Keratinocyte (primary cell): Measurements from ENCODE around the gene RBPJL. TPM values are rescaled to one million over a fixed set of nuclear protein-coding genes. Genes with fewer than 3 reads are reported as not detected.

Experiments
- DNase-seq: peaks from one replicate; pipeline ENCODE4 v3.0.0-alpha.2; 2011; ENCODE audit warnings: low read depth, missing footprints, low spot score
- FAIRE-seq: peaks from 2 replicates; lab custom pipeline; 2011; peaks lifted over from hg19 to GRCh38; lab: Jason Lieb, UNC
- H2AFZ ChIP-seq: 2 replicates; pipeline ENCODE4 v1.6.0; 2012; ENCODE audit warnings: low read length, control low read depth, inconsistent platforms; ENCODE audit not compliant: control insufficient read depth
- H3K27ac ChIP-seq: 2 replicates; pipeline ENCODE4 v1.5.1; 2011; ENCODE audit warnings: low read length; ENCODE audit not compliant: control insufficient read depth, insufficient read depth
- H3K27me3 ChIP-seq: 3 replicates; pipeline ENCODE4 v1.6.0; 2011; ENCODE audit warnings: low read length; ENCODE audit not compliant: control insufficient read depth, insufficient read depth; ENCODE audit errors: extremely low read depth
- H3K36me3 ChIP-seq, 2 experiments: 2 replicates in 1 of 2; 3 replicates in 1 of 2; pipeline ENCODE4 v1.5.1; 2011; ENCODE audit warnings: low read length in 2 of 2, mild to moderate bottlenecking in 1 of 2; ENCODE audit not compliant: control insufficient read depth in 2 of 2, insufficient read depth in 2 of 2; ENCODE audit errors: extremely low read depth in 1 of 2
- H3K4me1 ChIP-seq: 3 replicates; pipeline ENCODE4 v1.5.1; 2011; ENCODE audit warnings: low read length; ENCODE audit not compliant: control insufficient read depth, insufficient read depth; ENCODE audit errors: extremely low read depth
- H3K4me2 ChIP-seq: 3 replicates; pipeline ENCODE4 v1.6.0; 2011; ENCODE audit warnings: low read depth, low read length; ENCODE audit not compliant: control insufficient read depth, insufficient read depth; ENCODE audit errors: extremely low read depth
- H3K4me3 ChIP-seq, 3 experiments: fragments of 200-600 bp in 1 of 3; sonication (generic) in 1 of 3; 2 replicates in 2 of 3; 3 replicates in 1 of 3; pipeline ENCODE4 v1.5.1; 2011 to 2016; ENCODE audit warnings: low read length in 3 of 3, mild to moderate bottlenecking in 3 of 3, control low read depth in 2 of 3, inconsistent platforms in 1 of 3, low read depth in 1 of 3, mixed read lengths in 1 of 3, mixed run types in 1 of 3, moderate library complexity in 1 of 3; ENCODE audit not compliant: control insufficient read depth in 2 of 3, insufficient read depth in 2 of 3; ENCODE audit errors: extremely low read depth in 1 of 3
- H3K79me2 ChIP-seq: 2 replicates; pipeline ENCODE4 v1.6.0; 2012; ENCODE audit warnings: low read length; ENCODE audit not compliant: control insufficient read depth, insufficient read depth
- H3K9ac ChIP-seq: 3 replicates; pipeline ENCODE4 v1.6.0; 2011; ENCODE audit warnings: low read length; ENCODE audit not compliant: control insufficient read depth, insufficient read depth; ENCODE audit errors: extremely low read depth
- H3K9me1 ChIP-seq: 3 replicates; pipeline ENCODE4 v1.6.0; 2011; ENCODE audit warnings: low read length; ENCODE audit not compliant: control insufficient read depth, insufficient read depth; ENCODE audit errors: extremely low read depth
- H3K9me3 ChIP-seq: 2 replicates; pipeline ENCODE4 v1.5.1; 2012; ENCODE audit warnings: low read depth, low read length; ENCODE audit not compliant: control insufficient read depth
- H4K20me1 ChIP-seq: 3 replicates; pipeline ENCODE4 v1.6.0; 2011; ENCODE audit warnings: low read length; ENCODE audit not compliant: control insufficient read depth, insufficient read depth; ENCODE audit errors: extremely low read depth
- EZH2 ChIP-seq: IDR thresholded peaks from one replicate; pipeline ENCODE4 v1.6.1; 2012; ENCODE audit warnings: inconsistent platforms, mild to moderate bottlenecking, low read length, moderate library complexity
- dilution Hi-C: fragments of 300-500 bp; cut with MboI; formaldehyde crosslinking; loops from one replicate; pipeline ENCODE4 v1.7.0; 2020; ENCODE audit warnings: low sequenced_read_pairs; ENCODE audit not compliant: extremely low pct_ligation_motif_present
- polyA plus RNA-seq, 5 experiments: library from polyadenylated mRNA; depleted of rRNA in 3 of 5; stranded (reverse) in 3 of 5; stranded (forward) in 1 of 5; unstranded in 1 of 5; fragments of >200 nt; gene quantifications; 1 replicate in 1 of 5; 2 replicates in 3 of 5; 3 replicates in 1 of 5; pipeline versions ENCODE4 v1.2.1 to v1.2.3, GENCODE V29; 2011 to 2012; ENCODE audit warnings: missing spikeins in 2 of 5, low read depth in 1 of 5, low replicate concordance in 1 of 5
- TF ChIP-seq, protein P1 (sequence below), 3 experiments: IDR thresholded peaks in 1 of 3; conservative IDR thresholded peaks in 1 of 3; optimal IDR thresholded peaks in 1 of 3; 2 replicates in 2 of 3; 3 replicates in 1 of 3; pipeline versions ENCODE3 to v1.5.1; 2011; ENCODE audit warnings: low read length in 3 of 3, mild to moderate bottlenecking in 3 of 3, moderate library complexity in 2 of 3, control low read depth in 1 of 3, inconsistent platforms in 1 of 3; ENCODE audit not compliant: insufficient read depth in 2 of 3; ENCODE audit errors: extremely low read depth in 1 of 3

RBPJL gene
- polyA plus RNA-seq, 1 donor (not counting 4 experiments of a cell fraction or from before 2014, with no cell fraction given), result not detected

DNA sequence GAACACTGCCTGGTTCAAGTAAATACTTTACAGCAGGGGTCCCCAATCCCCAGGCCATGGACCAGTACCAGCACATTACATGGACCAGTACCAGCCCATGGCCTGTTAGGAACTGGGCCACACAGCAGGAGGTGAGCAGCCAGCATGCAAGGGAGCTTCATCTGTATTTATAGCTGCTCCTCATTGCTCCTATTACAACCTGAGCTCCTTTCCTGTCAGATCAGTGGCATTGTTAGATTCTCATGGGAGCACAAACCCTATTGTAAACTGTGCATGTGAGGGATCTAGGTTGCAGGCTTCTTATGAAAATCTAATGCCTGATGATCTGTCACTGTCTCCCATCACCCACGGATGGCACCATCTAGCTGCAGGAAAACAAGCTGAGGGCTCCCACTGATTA lies 12.0 kb upstream of the RBPJL start:
- Histone ChIP-seq H3K4me2 (no peak overlapping the region), H3K79me2 (no peaks in the 10 kb centered on the region), H3K4me1 (peaks cover 3% of the 10 kb centered on the region), H3K9me3 (no peaks in the 10 kb centered on the region), H3K9ac (no peak overlapping the region), H3K27me3 (peaks cover 7% of the 10 kb centered on the region), H3K9me1 (no peaks in the 10 kb centered on the region), H3K27ac (no peak overlapping the region), H4K20me1 (no peaks in the 10 kb centered on the region), H3K4me3 (no peak overlapping the region), H3K36me3 (no peaks in the 10 kb centered on the region), H2AFZ (no peak overlapping the region)
- dilution Hi-C loops, result no loop called here
- no peak for FAIRE-seq
- no peak for DNase-seq
- TF ChIP-seq EZH2, result no peak
- TF ChIP-seq, protein P1, sequence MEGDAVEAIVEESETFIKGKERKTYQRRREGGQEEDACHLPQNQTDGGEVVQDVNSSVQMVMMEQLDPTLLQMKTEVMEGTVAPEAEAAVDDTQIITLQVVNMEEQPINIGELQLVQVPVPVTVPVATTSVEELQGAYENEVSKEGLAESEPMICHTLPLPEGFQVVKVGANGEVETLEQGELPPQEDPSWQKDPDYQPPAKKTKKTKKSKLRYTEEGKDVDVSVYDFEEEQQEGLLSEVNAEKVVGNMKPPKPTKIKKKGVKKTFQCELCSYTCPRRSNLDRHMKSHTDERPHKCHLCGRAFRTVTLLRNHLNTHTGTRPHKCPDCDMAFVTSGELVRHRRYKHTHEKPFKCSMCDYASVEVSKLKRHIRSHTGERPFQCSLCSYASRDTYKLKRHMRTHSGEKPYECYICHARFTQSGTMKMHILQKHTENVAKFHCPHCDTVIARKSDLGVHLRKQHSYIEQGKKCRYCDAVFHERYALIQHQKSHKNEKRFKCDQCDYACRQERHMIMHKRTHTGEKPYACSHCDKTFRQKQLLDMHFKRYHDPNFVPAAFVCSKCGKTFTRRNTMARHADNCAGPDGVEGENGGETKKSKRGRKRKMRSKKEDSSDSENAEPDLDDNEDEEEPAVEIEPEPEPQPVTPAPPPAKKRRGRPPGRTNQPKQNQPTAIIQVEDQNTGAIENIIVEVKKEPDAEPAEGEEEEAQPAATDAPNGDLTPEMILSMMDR (optimal IDR thresholded peaks at IDR 0.05 in 1 of 3, IDR thresholded peaks at IDR 0.05 in 1 of 3, conservative IDR thresholded peaks at IDR 0.05 in 1 of 3; ENCODE audit: extremely low read depth in 1 of 3, insufficient read depth in 2 of 3, low read length in 3 of 3), result no peak

- Histone ChIP-seq H3K79me2 (no peaks in the 10 kb centered on the region), H3K9ac (no peak overlapping the region), H3K4me1 (peaks cover 3% of the 10 kb centered on the region), H3K9me1 (no peaks in the 10 kb centered on the region), H4K20me1 (no peaks in the 10 kb centered on the region), H3K27ac (no peak overlapping the region), H3K27me3 (peaks cover 2% of the 10 kb centered on the region), H3K4me2 (no peak overlapping the region), H2AFZ (no peak overlapping the region), H3K4me3 (no peak overlapping the region), H3K36me3 (no peaks in the 10 kb centered on the region), H3K9me3 (no peaks in the 10 kb centered on the region)
- DNase-seq (no peak), FAIRE-seq (no peak)
- dilution Hi-C loops, result no loop called here
- TF ChIP-seq, protein P1 (optimal IDR thresholded peaks at IDR 0.05 in 1 of 3, IDR thresholded peaks at IDR 0.05 in 1 of 3, conservative IDR thresholded peaks at IDR 0.05 in 1 of 3; ENCODE audit: extremely low read depth in 1 of 3, insufficient read depth in 2 of 3, low read length in 3 of 3), result no peak
- no peak for TF ChIP-seq EZH2
These were observed 8.7 kb upstream of the RBPJL start for GRCh38 chr20:45297786-45298497.
